Ovary (tissue), 9 donors: ENCODE results near the gene USP6NL. TPM values are rescaled to one million over a fixed set of nuclear protein-coding genes. Genes with fewer than 3 reads are reported as not detected.

Source experiments
- DNase-seq, 5 donors: peaks; one replicate each; pipeline ENCODE4 v3.0.0-alpha.2; 2019 to 2020
- H3K27ac ChIP-seq, 2 donors: fragments of 200-600 bp; one replicate each; pipeline versions ENCODE4 v1.5.1 to v1.8.0; 2019 to 2022
- H3K27me3 ChIP-seq: fragments of 200-600 bp; one replicate; pipeline ENCODE4 v1.8.0; 2022
- H3K36me3 ChIP-seq: fragments of 200-600 bp; sonication (generic); one replicate; pipeline ENCODE4 v1.5.1; 2019
- H3K4me1 ChIP-seq: one replicate; pipeline ENCODE4 v1.8.1; 2013; ENCODE audit warnings: mild to moderate bottlenecking, moderate library complexity; ENCODE audit not compliant: insufficient read depth
- H3K4me3 ChIP-seq: fragments of 200-600 bp; sonication (generic); one replicate; pipeline ENCODE4 v1.5.1; 2017
- H3K9me3 ChIP-seq, 2 donors: fragments of 200-600 bp in 1 of 2; sonication (generic) in 1 of 2; one replicate each; pipeline versions ENCODE4 v1.5.1 to v1.8.1; 2013 to 2019; ENCODE audit warnings: mild to moderate bottlenecking in 1 of 2, moderate library complexity in 1 of 2
- CTCF ChIP-seq, 3 donors: fragments of 450-650 bp in 2 of 3; fragments of 200-600 bp in 1 of 3; IDR thresholded peaks; one replicate each; pipeline versions ENCODE4 v1.5.1 to v1.8.0; 2016 to 2022; ENCODE audit warnings: antibody characterized with exemption in 3 of 3, mild to moderate bottlenecking in 1 of 3
- EP300 ChIP-seq: sonication (generic); formaldehyde crosslinking; IDR thresholded peaks from one replicate; pipeline ENCODE4 v1.6.1; 2017; ENCODE audit warnings: antibody characterized with exemption
- POLR2A ChIP-seq: fragments of 450-650 bp; IDR thresholded peaks from one replicate; pipeline ENCODE4 v1.6.1; 2017; ENCODE audit warnings: antibody characterized with exemption, mild to moderate bottlenecking, moderate library complexity
- WGBS, 3 donors: extraction: QIAGEN DNeasy Blood & Tissue Kit in 1 of 3; methylation state at CpG; one replicate each; pipeline versions ENCODE4 v1.1.5 to v1.1.7; 2013 to 2017; 5-methylcytosine and 5-hydroxymethylcytosine counted together
- intact Hi-C, 4 donors: fragments of 100-400 bp; cut with DNase I; formaldehyde crosslinking; loops; one replicate each; pipeline versions ENCODE4 v1.11.0 to v1.15.1; 2022 to 2023
- polyA plus RNA-seq, 2 donors: library from polyadenylated mRNA; stranded (reverse); fragments of 200-250 nt in 1 of 2; fragments of 350-450 nt in 1 of 2; fragmentation: Illumina TruSeq in 1 of 2; extraction: RNeasy Lipid Tissue Mini Kit (QIAGEN cat#74804) in 1 of 2; gene quantifications; one replicate each; pipeline ENCODE4 v1.2.3, GENCODE V29; 2013 to 2014
- total RNA-seq, 7 donors: library from RNA; depleted of rRNA in 2 of 7; stranded (reverse); fragments of >200 nt in 2 of 7; fragmentation: NEBNext Ultra II Directional in 3 of 7; extraction: Animal tissue kit (Norgen Biotek cat#: 25700) in 3 of 7; gene quantifications; one replicate each; pipeline versions ENCODE4 v1.1.0 to v1.2.4, GENCODE V29; 2016 to 2023
- donor health status: DM: no; HTN: no; CAD: no; lungs with moderate emphysema.
- donor health status: DM: no; HTN: no; CAD: no.
- donor health status: Bipolar disorder and iron deficiency.
- donor health status: DM: yes; HTN: yes; CAD: no.
- donor health status: DM: no; HTN: no; CAD: no.
- donor health status: DM: yes; HTN: yes; CAD: no.

Gene USP6NL
- total and polyA plus RNA-seq, 9 donors, result 9.6 to 28.8 (median 16.3) TPM

GRCh38 chr10:11578802-11579255, 32.6 kb downstream of the USP6NL start:
- intact Hi-C loops, result no loop called here
- Histone ChIP-seq H3K4me1 (peaks cover 3% of the 10 kb centered on the region), H3K36me3 (no peaks in the 10 kb centered on the region), H3K9me3 (no peaks in the 10 kb centered on the region), H3K27ac (no peak overlapping the region), H3K27me3 (no peaks in the 10 kb centered on the region), H3K4me3 (no peak overlapping the region)
- no peak for DNase-seq
- WGBS, 3 donors, result 77 to 80% (median 78%) methylated on average over 2 of the region's 2 CpGs
- no peak for TF ChIP-seq EP300
- no peak for TF ChIP-seq POLR2A
- no peak for TF ChIP-seq CTCF (IDR thresholded peaks at IDR 0.05)

- no peak for TF ChIP-seq POLR2A
- 97 to 98% (median 98%) methylated on average over 6 of the region's 6 CpGs for WGBS, 3 donors
- Histone ChIP-seq H3K4me1 (no peaks in the 10 kb centered on the region), H3K9me3 (no peaks in the 10 kb centered on the region), H3K36me3 (no peaks in the 10 kb centered on the region), H3K4me3 (no peak overlapping the region), H3K27ac (no peak overlapping the region), H3K27me3 (no peaks in the 10 kb centered on the region)
- DNase-seq, result no peak
- intact Hi-C loops, result no loop called here
Measured at GRCh38 chr10:11576092-11576809, 35.2 kb downstream of the USP6NL start.

- DNase-seq, result no peak
- WGBS, 3 donors, result 33 to 44% (median 38%) methylated on average over 3 of the region's 3 CpGs
- Histone ChIP-seq H3K27me3 (no peaks in the 10 kb centered on the region), H3K36me3 (no peaks in the 10 kb centered on the region), H3K9me3 (no peaks in the 10 kb centered on the region), H3K4me3 (no peak overlapping the region), H3K4me1 (no peaks in the 10 kb centered on the region), H3K27ac (no peak overlapping the region)
- intact Hi-C loops, result no loop called here
- TF ChIP-seq EP300, result no peak
- no peak for TF ChIP-seq POLR2A
- no peak for TF ChIP-seq CTCF (IDR thresholded peaks at IDR 0.05)
Measured at GRCh38 chr10:11573497-11573896, 38.0 kb downstream of the USP6NL start.

GRCh38 chr10:11570751-11571150, 40.7 kb downstream of the USP6NL start:
- Histone ChIP-seq H3K27me3 (no peaks in the 10 kb centered on the region), H3K4me3 (no peak overlapping the region), H3K4me1 (no peaks in the 10 kb centered on the region), H3K27ac (no peak overlapping the region), H3K9me3 (no peaks in the 10 kb centered on the region), H3K36me3 (no peaks in the 10 kb centered on the region)
- intact Hi-C loops, result no loop called here
- TF ChIP-seq POLR2A (no peak), EP300 (no peak), CTCF (IDR thresholded peaks at IDR 0.05) (no peak)
- WGBS, 3 donors, result 87 to 93% (median 93%) methylated on average over 5 of the region's 5 CpGs
- DNase-seq, result no peak

GRCh38 chr10:11569471-11569870, 42.0 kb downstream of the USP6NL start:
- intact Hi-C loops, result no loop called here
- H3K4me3 ChIP-seq, result no peak overlapping the region
- 82 to 88% (median 87%) methylated on average over 6 of the region's 6 CpGs for WGBS, 3 donors
- no peaks in the 10 kb centered on the region for H3K36me3 ChIP-seq
- no peak for TF ChIP-seq EP300
- TF ChIP-seq CTCF (IDR thresholded peaks at IDR 0.05), result no peak
- no peak for TF ChIP-seq POLR2A
- H3K4me1 ChIP-seq, result no peaks in the 10 kb centered on the region
- DNase-seq, result no peak
- no peaks in the 10 kb centered on the region for H3K27me3 ChIP-seq
- no peak overlapping the region for H3K27ac ChIP-seq
- no peaks in the 10 kb centered on the region for H3K9me3 ChIP-seq
